ENCODE results near the gene SFMBT1. TPM values are rescaled to one million over a fixed set of nuclear protein-coding genes. Genes with fewer than 3 reads are reported as not detected.
A peak's percentile ranks its signal among the peaks of the same experiment; 100 is the strongest.

Gene SFMBT1
- total RNA-seq, 1 donor from 2014 or later = 17.3 TPM

GRCh38 chr3:52870471-52870870 is 175.4 kb downstream of the SFMBT1 start:
- DNase-seq (no peak), ATAC-seq (no peak)
- Histone ChIP-seq H3K4me3 (no peak overlapping the region), H3K36me3 (no peaks in the 10 kb centered on the region), H3K27me3 (ENCODE audit: low read depth) (no peaks in the 10 kb centered on the region), H3K4me1 (peaks cover 13% of the 10 kb centered on the region), H3K27ac (no peak overlapping the region), H3K9me3 (no peaks in the 10 kb centered on the region)
- no peak for TF ChIP-seq CTCF (IDR thresholded peaks at IDR 0.05)
- intact Hi-C loops (cut with DNase I) = no loop called here

- TF ChIP-seq CTCF (IDR thresholded peaks at IDR 0.05) = no peak
- Histone ChIP-seq H3K4me3 (no peak overlapping the region), H3K27me3 (ENCODE audit: low read depth) (no peaks in the 10 kb centered on the region), H3K9me3 (no peaks in the 10 kb centered on the region), H3K4me1 (no peaks in the 10 kb centered on the region), H3K36me3 (no peaks in the 10 kb centered on the region), H3K27ac (no peak overlapping the region)
- intact Hi-C loops (cut with DNase I) = no loop called here
- ATAC-seq = peak; percentile 69 to 81
- DNase-seq = no peak
Measured at GRCh38 chr3:52866427-52866826, 179.4 kb downstream of the SFMBT1 start.

GRCh38 chr3:52865994-52866393 is 179.9 kb downstream of the SFMBT1 start:
- ATAC-seq (peak; percentile 58), DNase-seq (no peak)
- H3K4me3 ChIP-seq = no peak overlapping the region
- no peaks in the 10 kb centered on the region for H3K4me1 ChIP-seq
- no peaks in the 10 kb centered on the region for H3K36me3 ChIP-seq
- H3K27ac ChIP-seq = no peak overlapping the region
- intact Hi-C loops (cut with DNase I) = no loop called here
- H3K27me3 ChIP-seq (ENCODE audit: low read depth) = no peaks in the 10 kb centered on the region
- TF ChIP-seq CTCF (IDR thresholded peaks at IDR 0.05) = no peak
- no peaks in the 10 kb centered on the region for H3K9me3 ChIP-seq

- H3K27me3 ChIP-seq (ENCODE audit: low read depth) = no peaks in the 10 kb centered on the region
- no peak overlapping the region for H3K27ac ChIP-seq
- H3K4me3 ChIP-seq = no peak overlapping the region
- ATAC-seq (no peak), DNase-seq (no peak)
- peaks cover 3% of the 10 kb centered on the region for H3K36me3 ChIP-seq
- no peaks in the 10 kb centered on the region for H3K4me1 ChIP-seq
- no peak for TF ChIP-seq CTCF (IDR thresholded peaks at IDR 0.05)
- intact Hi-C loops (cut with DNase I) = no loop called here
- H3K9me3 ChIP-seq = no peaks in the 10 kb centered on the region
Measured at GRCh38 chr3:52860424-52860768, 185.5 kb downstream of the SFMBT1 start.

- Histone ChIP-seq H3K4me3 (no peak overlapping the region), H3K36me3 (peaks cover 7% of the 10 kb centered on the region), H3K27me3 (ENCODE audit: low read depth) (no peaks in the 10 kb centered on the region), H3K9me3 (no peaks in the 10 kb centered on the region), H3K27ac (no peak overlapping the region), H3K4me1 (no peaks in the 10 kb centered on the region)
- no peak for DNase-seq
- no peak for TF ChIP-seq CTCF (IDR thresholded peaks at IDR 0.05)
- ATAC-seq = no peak
- intact Hi-C loops (cut with DNase I) = no loop called here
Measured at GRCh38 chr3:52859686-52860423, 186.0 kb downstream of the SFMBT1 start.

All from lower lobe of right lung (tissue), 2 donors.